Measurements from ENCODE around the gene HIGD2B. TPM values are rescaled to one million over a fixed set of nuclear protein-coding genes. Genes with fewer than 3 reads are reported as not detected.
A peak's percentile ranks its signal among the peaks of the same experiment; 100 is the strongest.
"Not testable (repeated sequence)": the region's sequence is repeated elsewhere in the genome, so short reads cannot be mapped to it uniquely, and the experiment has no call there.

Gene HIGD2B
- polyA plus RNA-seq, 4 donors, result 0.04 TPM; not detected in 3

- H3K4me3 ChIP-seq (ENCODE audit: low read depth in 1 of 3, low read length in 3 of 3); H3K36me3 ChIP-seq (ENCODE audit: control insufficient read depth in 3 of 3, insufficient read depth in 2 of 3, low read depth in 1 of 3, low read length in 3 of 3); H3K27ac ChIP-seq (ENCODE audit: low read depth in 1 of 3, low read length in 2 of 3); H3K4me1 ChIP-seq (ENCODE audit: control insufficient read depth in 3 of 3, insufficient read depth in 2 of 3, low read depth in 1 of 3, low read length in 2 of 3); H3K27me3 ChIP-seq (ENCODE audit: control insufficient read depth in 3 of 3, insufficient read depth in 3 of 3, low read length in 3 of 3); FAIRE-seq; DNase-seq; H3K9me3 ChIP-seq (ENCODE audit: control insufficient read depth in 2 of 2, insufficient read depth in 1 of 2, low read depth in 1 of 2, low read length in 1 of 2): not testable (repeated sequence)
- 94 to 97% (median 96%) methylated on average over 6 of the region's 6 CpGs for WGBS, 3 donors
These were observed 39.9 kb upstream of the HIGD2B start for GRCh38 chr15:72725851-72726250.

GRCh38 chr15:72725446-72725845 is 39.5 kb upstream of the HIGD2B start:
- Histone ChIP-seq H3K9me3 (ENCODE audit: control insufficient read depth in 2 of 2, insufficient read depth in 1 of 2, low read depth in 1 of 2, low read length in 1 of 2) (no peaks in the 10 kb centered on the region), H3K4me3 (ENCODE audit: low read depth in 1 of 3, low read length in 3 of 3) (no peak overlapping the region), H3K27me3 (ENCODE audit: control insufficient read depth in 3 of 3, insufficient read depth in 3 of 3, low read length in 3 of 3) (no peaks in the 10 kb centered on the region), H3K27ac (ENCODE audit: low read depth in 1 of 3, low read length in 2 of 3) (no peak overlapping the region), H3K4me1 (ENCODE audit: control insufficient read depth in 3 of 3, insufficient read depth in 2 of 3, low read depth in 1 of 3, low read length in 2 of 3) (no peaks in the 10 kb centered on the region), H3K36me3 (ENCODE audit: control insufficient read depth in 3 of 3, insufficient read depth in 2 of 3, low read depth in 1 of 3, low read length in 3 of 3) (peaks cover 0 to 8% (median 2%) of the 10 kb centered on the region in 3 donors)
- WGBS, 3 donors, result 80 to 94% (median 90%) methylated on average over 3 of the region's 3 CpGs
- FAIRE-seq, result no peak
- DNase-seq, result no peak

- FAIRE-seq, result no peak
- H3K4me3 ChIP-seq (ENCODE audit: low read depth in 1 of 3, low read length in 3 of 3), result no peak overlapping the region
- H3K4me1 ChIP-seq (ENCODE audit: control insufficient read depth in 3 of 3, insufficient read depth in 2 of 3, low read depth in 1 of 3, low read length in 2 of 3), result no peaks in the 10 kb centered on the region
- H3K27me3 ChIP-seq (ENCODE audit: control insufficient read depth in 3 of 3, insufficient read depth in 3 of 3, low read length in 3 of 3), result no peaks in the 10 kb centered on the region
- 74 to 86% (median 77%) methylated on average over 1 of the region's 1 CpG for WGBS, 3 donors
- H3K36me3 ChIP-seq (ENCODE audit: control insufficient read depth in 3 of 3, insufficient read depth in 2 of 3, low read depth in 1 of 3, low read length in 3 of 3), result peaks cover 0 to 10% (median 2%) of the 10 kb centered on the region in 3 donors
- H3K9me3 ChIP-seq (ENCODE audit: control insufficient read depth in 2 of 2, insufficient read depth in 1 of 2, low read depth in 1 of 2, low read length in 1 of 2), result no peaks in the 10 kb centered on the region
- H3K27ac ChIP-seq (ENCODE audit: low read depth in 1 of 3, low read length in 2 of 3), result no peak overlapping the region
- no peak for DNase-seq
These were observed 38.0 kb upstream of the HIGD2B start for GRCh38 chr15:72724028-72724427.

GRCh38 chr15:72722071-72722696 is 36.2 kb upstream of the HIGD2B start:
- DNase-seq (peak; percentile 67 to 76), FAIRE-seq (no peak)
- no peaks in the 10 kb centered on the region for H3K27me3 ChIP-seq (ENCODE audit: control insufficient read depth in 3 of 3, insufficient read depth in 3 of 3, low read length in 3 of 3)
- 33 to 41% (median 36%) methylated on average over 3 of the region's 3 CpGs for WGBS, 3 donors
- no peak overlapping the region for H3K27ac ChIP-seq (ENCODE audit: low read depth in 1 of 3, low read length in 2 of 3)
- H3K4me3 ChIP-seq (ENCODE audit: low read depth in 1 of 3, low read length in 3 of 3), result no peak overlapping the region
- no peaks in the 10 kb centered on the region for H3K4me1 ChIP-seq (ENCODE audit: control insufficient read depth in 3 of 3, insufficient read depth in 2 of 3, low read depth in 1 of 3, low read length in 2 of 3)
- H3K36me3 ChIP-seq (ENCODE audit: control insufficient read depth in 3 of 3, insufficient read depth in 2 of 3, low read depth in 1 of 3, low read length in 3 of 3), result peaks cover 0 to 12% (median 2%) of the 10 kb centered on the region in 3 donors
- no peaks in the 10 kb centered on the region for H3K9me3 ChIP-seq (ENCODE audit: control insufficient read depth in 2 of 2, insufficient read depth in 1 of 2, low read depth in 1 of 2, low read length in 1 of 2)

GRCh38 chr15:72708551-72709303 is 22.7 kb upstream of the HIGD2B start:
- 85 to 90% (median 86%) methylated on average over 8 of the region's 8 CpGs for WGBS, 3 donors
- not testable (repeated sequence) for H3K36me3 ChIP-seq (ENCODE audit: control insufficient read depth in 3 of 3, insufficient read depth in 2 of 3, low read depth in 1 of 3, low read length in 3 of 3); FAIRE-seq; H3K27ac ChIP-seq (ENCODE audit: low read depth in 1 of 3, low read length in 2 of 3); H3K27me3 ChIP-seq (ENCODE audit: control insufficient read depth in 3 of 3, insufficient read depth in 3 of 3, low read length in 3 of 3); H3K9me3 ChIP-seq (ENCODE audit: control insufficient read depth in 2 of 2, insufficient read depth in 1 of 2, low read depth in 1 of 2, low read length in 1 of 2); DNase-seq; H3K4me3 ChIP-seq (ENCODE audit: low read depth in 1 of 3, low read length in 3 of 3); H3K4me1 ChIP-seq (ENCODE audit: control insufficient read depth in 3 of 3, insufficient read depth in 2 of 3, low read depth in 1 of 3, low read length in 2 of 3)

GRCh38 chr15:72706266-72706665 is 20.3 kb upstream of the HIGD2B start:
- no peaks in the 10 kb centered on the region for H3K4me1 ChIP-seq (ENCODE audit: control insufficient read depth in 3 of 3, insufficient read depth in 2 of 3, low read depth in 1 of 3, low read length in 2 of 3)
- no peak overlapping the region for H3K4me3 ChIP-seq (ENCODE audit: low read depth in 1 of 3, low read length in 3 of 3)
- FAIRE-seq (no peak), DNase-seq (no peak)
- H3K27me3 ChIP-seq (ENCODE audit: control insufficient read depth in 3 of 3, insufficient read depth in 3 of 3, low read length in 3 of 3), result no peaks in the 10 kb centered on the region
- 83 to 91% (median 89%) methylated on average over 11 of the region's 11 CpGs for WGBS, 3 donors
- H3K9me3 ChIP-seq (ENCODE audit: control insufficient read depth in 2 of 2, insufficient read depth in 1 of 2, low read depth in 1 of 2, low read length in 1 of 2), result no peaks in the 10 kb centered on the region
- no peaks in the 10 kb centered on the region for H3K36me3 ChIP-seq (ENCODE audit: control insufficient read depth in 3 of 3, insufficient read depth in 2 of 3, low read depth in 1 of 3, low read length in 3 of 3)
- no peak overlapping the region for H3K27ac ChIP-seq (ENCODE audit: low read depth in 1 of 3, low read length in 2 of 3)

- 93 to 94% (median 93%) methylated on average over 9 of the region's 9 CpGs for WGBS, 3 donors
- no peak overlapping the region for H3K27ac ChIP-seq (ENCODE audit: low read depth in 1 of 3, low read length in 2 of 3)
- H3K4me1 ChIP-seq (ENCODE audit: control insufficient read depth in 3 of 3, insufficient read depth in 2 of 3, low read depth in 1 of 3, low read length in 2 of 3), result no peaks in the 10 kb centered on the region
- DNase-seq (no peak), FAIRE-seq (no peak)
- H3K9me3 ChIP-seq (ENCODE audit: control insufficient read depth in 2 of 2, insufficient read depth in 1 of 2, low read depth in 1 of 2, low read length in 1 of 2), result no peaks in the 10 kb centered on the region
- H3K36me3 ChIP-seq (ENCODE audit: control insufficient read depth in 3 of 3, insufficient read depth in 2 of 3, low read depth in 1 of 3, low read length in 3 of 3), result no peaks in the 10 kb centered on the region
- H3K27me3 ChIP-seq (ENCODE audit: control insufficient read depth in 3 of 3, insufficient read depth in 3 of 3, low read length in 3 of 3), result no peaks in the 10 kb centered on the region
- H3K4me3 ChIP-seq (ENCODE audit: low read depth in 1 of 3, low read length in 3 of 3), result no peak overlapping the region
These were observed 14.1 kb upstream of the HIGD2B start for GRCh38 chr15:72700076-72700475.

GRCh38 chr15:72698938-72699337 is 13.0 kb upstream of the HIGD2B start:
- FAIRE-seq (no peak), DNase-seq (no peak)
- WGBS, 3 donors, result 88 to 93% (median 92%) methylated on average over 5 of the region's 5 CpGs
- no peaks in the 10 kb centered on the region for H3K9me3 ChIP-seq (ENCODE audit: control insufficient read depth in 2 of 2, insufficient read depth in 1 of 2, low read depth in 1 of 2, low read length in 1 of 2)
- no peaks in the 10 kb centered on the region for H3K4me1 ChIP-seq (ENCODE audit: control insufficient read depth in 3 of 3, insufficient read depth in 2 of 3, low read depth in 1 of 3, low read length in 2 of 3)
- no peak overlapping the region for H3K27ac ChIP-seq (ENCODE audit: low read depth in 1 of 3, low read length in 2 of 3)
- H3K36me3 ChIP-seq (ENCODE audit: control insufficient read depth in 3 of 3, insufficient read depth in 2 of 3, low read depth in 1 of 3, low read length in 3 of 3), result no peaks in the 10 kb centered on the region
- H3K4me3 ChIP-seq (ENCODE audit: low read depth in 1 of 3, low read length in 3 of 3), result no peak overlapping the region
- H3K27me3 ChIP-seq (ENCODE audit: control insufficient read depth in 3 of 3, insufficient read depth in 3 of 3, low read length in 3 of 3), result no peaks in the 10 kb centered on the region
